Upper lobe of left lung (tissue), 4 donors: ENCODE data around the gene ZNF329.

ENCODE experiments used
- EP300 ChIP-seq, 4 donors: sonication (generic); formaldehyde crosslinking; IDR thresholded peaks; one replicate each; pipeline ENCODE4 v1.5.1; 2017; ENCODE audit warnings: antibody characterized with exemption in 4 of 4, control low read depth in 2 of 4
- POLR2A ChIP-seq, 4 donors: fragments of 450-650 bp; IDR thresholded peaks; one replicate each; pipeline ENCODE4 v1.5.1; 2016 to 2017; ENCODE audit warnings: antibody characterized with exemption in 4 of 4, mild to moderate bottlenecking in 2 of 4
- POLR2AphosphoS5 ChIP-seq, 2 donors: sonication (generic); formaldehyde crosslinking; IDR thresholded peaks; one replicate each; pipeline ENCODE4 v1.5.1; 2017; ENCODE audit warnings: antibody characterized with exemption in 2 of 2
- TF ChIP-seq, protein P1 (sequence below), 6 experiments: fragments of 450-650 bp in 4 of 6; fragments of 200-600 bp in 2 of 6; sonication (generic) in 2 of 6; IDR thresholded peaks; one replicate each; pipeline ENCODE4 v1.5.1; 2016 to 2019; ENCODE audit warnings: antibody characterized with exemption in 6 of 6

GRCh38 chr19:58166268-58166667 lies 15.7 kb upstream of the ZNF329 start:
- no peak for TF ChIP-seq POLR2A (IDR thresholded peaks at IDR 0.05)
- no peak for TF ChIP-seq POLR2AphosphoS5 (IDR thresholded peaks at IDR 0.05)
- TF ChIP-seq, protein P1, sequence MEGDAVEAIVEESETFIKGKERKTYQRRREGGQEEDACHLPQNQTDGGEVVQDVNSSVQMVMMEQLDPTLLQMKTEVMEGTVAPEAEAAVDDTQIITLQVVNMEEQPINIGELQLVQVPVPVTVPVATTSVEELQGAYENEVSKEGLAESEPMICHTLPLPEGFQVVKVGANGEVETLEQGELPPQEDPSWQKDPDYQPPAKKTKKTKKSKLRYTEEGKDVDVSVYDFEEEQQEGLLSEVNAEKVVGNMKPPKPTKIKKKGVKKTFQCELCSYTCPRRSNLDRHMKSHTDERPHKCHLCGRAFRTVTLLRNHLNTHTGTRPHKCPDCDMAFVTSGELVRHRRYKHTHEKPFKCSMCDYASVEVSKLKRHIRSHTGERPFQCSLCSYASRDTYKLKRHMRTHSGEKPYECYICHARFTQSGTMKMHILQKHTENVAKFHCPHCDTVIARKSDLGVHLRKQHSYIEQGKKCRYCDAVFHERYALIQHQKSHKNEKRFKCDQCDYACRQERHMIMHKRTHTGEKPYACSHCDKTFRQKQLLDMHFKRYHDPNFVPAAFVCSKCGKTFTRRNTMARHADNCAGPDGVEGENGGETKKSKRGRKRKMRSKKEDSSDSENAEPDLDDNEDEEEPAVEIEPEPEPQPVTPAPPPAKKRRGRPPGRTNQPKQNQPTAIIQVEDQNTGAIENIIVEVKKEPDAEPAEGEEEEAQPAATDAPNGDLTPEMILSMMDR (IDR thresholded peaks at IDR 0.05) = no peak
- no peak for TF ChIP-seq EP300 (IDR thresholded peaks at IDR 0.05)
